ENCODE data around the gene PLXNA2. TPM values are rescaled to one million over a fixed set of nuclear protein-coding genes. Genes with fewer than 3 reads are reported as not detected.

PLXNA2 gene
- total RNA-seq, 2 experiments from 2014 or later = 0.84 to 1.6 TPM

DNA sequence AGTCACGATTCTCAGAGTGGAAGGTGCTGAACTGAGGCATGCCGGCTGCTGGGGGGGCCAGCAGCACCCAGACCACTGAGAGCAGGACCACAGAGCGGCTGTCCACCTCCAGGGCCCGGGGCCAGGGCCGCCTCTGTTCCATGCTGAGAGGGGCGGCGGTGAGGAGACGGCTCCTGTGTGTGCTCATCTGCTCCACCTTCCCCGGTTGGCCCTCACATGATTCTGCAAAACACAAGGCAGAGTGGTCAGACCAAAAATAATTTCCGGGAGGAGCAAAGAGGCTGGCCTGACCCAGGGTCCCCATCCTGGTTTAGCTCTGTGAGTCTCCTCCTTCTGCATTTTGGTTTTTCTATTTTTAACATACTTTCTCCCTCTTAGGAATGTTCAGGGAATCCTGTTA is 26.4 kb downstream of the PLXNA2 start:
- ATAC-seq = no peak
- H3K4me3 Mint-ChIP-seq = no peak overlapping the region
- H3K36me3 Mint-ChIP-seq (ENCODE audit: low read depth) = no peaks in the 10 kb centered on the region
- H3K4me1 Mint-ChIP-seq (ENCODE audit: low read depth) = no peaks in the 10 kb centered on the region
- peaks cover 24% of the 10 kb centered on the region for H3K27me3 Mint-ChIP-seq (ENCODE audit: low read depth)
- no peak for DNase-seq
- CTCF ChIA-PET = interaction anchor here (0.6 kb wide), 1 partner anchor 27 kb away, joined by 3 read pairs; no protein-coding TSS in a partner anchor
- H3K27ac Mint-ChIP-seq = no peak overlapping the region
- no peaks in the 10 kb centered on the region for H3K9me3 Mint-ChIP-seq (ENCODE audit: insufficient read depth)
- POLR2A ChIA-PET = no interaction called here

DNA sequence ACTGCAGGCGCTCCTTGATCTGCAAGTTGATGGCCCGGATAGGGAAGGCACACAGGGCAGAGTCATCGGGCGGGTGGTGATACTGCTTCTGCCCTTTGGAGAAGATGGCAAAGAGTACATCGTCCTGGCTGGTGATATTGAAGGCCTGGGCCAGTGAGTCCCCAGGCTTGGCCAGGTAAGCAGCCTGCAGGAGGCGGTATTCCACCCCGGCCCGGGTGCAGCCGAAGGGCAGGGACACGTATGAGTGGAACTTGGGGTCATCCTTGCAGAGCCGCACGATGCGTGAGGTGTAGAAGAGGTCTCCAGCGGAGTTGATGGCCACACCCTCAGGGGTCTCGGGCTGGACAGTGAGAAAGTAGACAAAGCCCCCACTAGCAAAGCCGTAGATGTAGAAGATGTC is 27.4 kb downstream of the PLXNA2 start:
- Mint-ChIP-seq H3K36me3 (ENCODE audit: low read depth) (no peaks in the 10 kb centered on the region), H3K9me3 (ENCODE audit: insufficient read depth) (no peaks in the 10 kb centered on the region), H3K4me3 (no peak overlapping the region), H3K27me3 (ENCODE audit: low read depth) (peaks cover 21% of the 10 kb centered on the region), H3K27ac (no peak overlapping the region), H3K4me1 (ENCODE audit: low read depth) (no peaks in the 10 kb centered on the region)
- CTCF ChIA-PET = no interaction called here
- ATAC-seq (no peak), DNase-seq (no peak)
- POLR2A ChIA-PET = no interaction called here

- peaks cover 23% of the 10 kb centered on the region for H3K27me3 Mint-ChIP-seq (ENCODE audit: low read depth)
- ChIA-PET CTCF (interaction anchor here (1.7 kb wide), 1 partner anchor 29 kb away, joined by 3 read pairs; no protein-coding TSS in a partner anchor), POLR2A (no interaction called here)
- no peaks in the 10 kb centered on the region for H3K36me3 Mint-ChIP-seq (ENCODE audit: low read depth)
- no peak overlapping the region for H3K4me3 Mint-ChIP-seq
- DNase-seq (no peak), ATAC-seq (no peak)
- H3K4me1 Mint-ChIP-seq (ENCODE audit: low read depth) = no peaks in the 10 kb centered on the region
- H3K9me3 Mint-ChIP-seq (ENCODE audit: insufficient read depth) = no peaks in the 10 kb centered on the region
- no peak overlapping the region for H3K27ac Mint-ChIP-seq
Observed at GRCh38 chr1:208216062-208216461, 28.1 kb downstream of the PLXNA2 start.

DNA sequence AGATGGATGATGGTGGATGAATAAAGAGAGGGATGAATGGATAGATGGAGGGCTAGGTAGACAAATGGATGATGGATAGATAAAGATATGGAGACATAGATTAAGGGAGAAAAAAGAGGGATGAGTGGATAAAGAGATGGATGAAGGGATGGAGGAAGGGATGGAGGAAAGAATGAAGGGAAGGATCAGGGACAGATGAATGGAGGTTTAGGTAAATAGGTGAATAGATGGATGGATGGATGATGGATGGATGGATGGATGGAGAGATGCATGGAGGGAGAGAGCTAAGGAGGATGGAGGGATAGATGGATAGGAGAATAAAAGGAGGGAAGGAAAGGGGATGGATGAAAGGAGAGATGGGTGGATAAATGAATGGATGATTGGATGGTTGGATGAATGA is 28.8 kb downstream of the PLXNA2 start:
- Mint-ChIP-seq H3K27me3 (ENCODE audit: low read depth) (peaks cover 22% of the 10 kb centered on the region), H3K36me3 (ENCODE audit: low read depth) (no peaks in the 10 kb centered on the region), H3K4me3 (no peak overlapping the region), H3K9me3 (ENCODE audit: insufficient read depth) (no peaks in the 10 kb centered on the region), H3K27ac (no peak overlapping the region), H3K4me1 (ENCODE audit: low read depth) (no peaks in the 10 kb centered on the region)
- ATAC-seq = no peak
- CTCF ChIA-PET = interaction anchor here (1.7 kb wide), 1 partner anchor 30 kb away, joined by 3 read pairs; no protein-coding TSS in a partner anchor
- DNase-seq = no peak
- POLR2A ChIA-PET = no interaction called here

GRCh38 chr1:208213786-208214185 is 30.4 kb downstream of the PLXNA2 start:
- ChIA-PET CTCF (interaction anchor here (1.5 kb wide), 1 partner anchor 31 kb away, joined by 5 read pairs; no protein-coding TSS in a partner anchor), POLR2A (no interaction called here)
- ATAC-seq = no peak
- Mint-ChIP-seq H3K4me1 (ENCODE audit: low read depth) (no peaks in the 10 kb centered on the region), H3K36me3 (ENCODE audit: low read depth) (no peaks in the 10 kb centered on the region), H3K27me3 (ENCODE audit: low read depth) (peaks cover 22% of the 10 kb centered on the region), H3K9me3 (ENCODE audit: insufficient read depth) (no peaks in the 10 kb centered on the region), H3K27ac (no peak overlapping the region), H3K4me3 (no peak overlapping the region)
- DNase-seq = no peak

DNA sequence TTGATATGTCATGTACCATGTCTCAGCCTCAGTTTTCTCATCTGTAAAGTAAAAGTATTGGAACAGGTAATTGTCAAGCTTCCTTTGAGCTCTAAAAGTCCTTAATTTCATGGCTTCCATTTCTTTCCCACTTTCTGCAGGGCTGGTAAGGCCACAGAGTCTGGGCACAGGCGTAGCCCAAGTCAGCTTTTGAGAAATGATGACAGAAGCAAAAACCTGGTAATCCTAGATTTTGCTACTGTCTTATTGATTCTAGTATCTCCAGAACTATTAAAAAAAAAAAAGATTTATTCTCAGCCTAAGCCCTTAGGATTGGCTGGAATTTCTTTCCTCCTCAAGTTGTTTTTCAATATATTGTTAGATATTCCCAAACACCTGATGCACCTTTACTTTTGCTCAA is 31.3 kb downstream of the PLXNA2 start:
- ChIA-PET POLR2A (interaction anchor here (0.7 kb wide), 1 partner anchor 317 kb away, joined by 3 read pairs; no protein-coding TSS in a partner anchor), CTCF (no interaction called here)
- H3K9me3 Mint-ChIP-seq (ENCODE audit: insufficient read depth) = no peaks in the 10 kb centered on the region
- H3K4me1 Mint-ChIP-seq (ENCODE audit: low read depth) = no peaks in the 10 kb centered on the region
- H3K27me3 Mint-ChIP-seq (ENCODE audit: low read depth) = peaks cover 26% of the 10 kb centered on the region
- DNase-seq (no peak), ATAC-seq (no peak)
- H3K27ac Mint-ChIP-seq = no peak overlapping the region
- no peak overlapping the region for H3K4me3 Mint-ChIP-seq
- H3K36me3 Mint-ChIP-seq (ENCODE audit: low read depth) = no peaks in the 10 kb centered on the region

GRCh38 chr1:208211921-208212843 is 32.0 kb downstream of the PLXNA2 start:
- DNase-seq (no peak), ATAC-seq (no peak)
- Mint-ChIP-seq H3K4me1 (ENCODE audit: low read depth) (no peaks in the 10 kb centered on the region), H3K27me3 (ENCODE audit: low read depth) (peaks cover 26% of the 10 kb centered on the region), H3K9me3 (ENCODE audit: insufficient read depth) (no peaks in the 10 kb centered on the region), H3K27ac (no peak overlapping the region), H3K4me3 (no peak overlapping the region), H3K36me3 (ENCODE audit: low read depth) (no peaks in the 10 kb centered on the region)
- ChIA-PET POLR2A (no interaction called here), CTCF (no interaction called here)

DNA sequence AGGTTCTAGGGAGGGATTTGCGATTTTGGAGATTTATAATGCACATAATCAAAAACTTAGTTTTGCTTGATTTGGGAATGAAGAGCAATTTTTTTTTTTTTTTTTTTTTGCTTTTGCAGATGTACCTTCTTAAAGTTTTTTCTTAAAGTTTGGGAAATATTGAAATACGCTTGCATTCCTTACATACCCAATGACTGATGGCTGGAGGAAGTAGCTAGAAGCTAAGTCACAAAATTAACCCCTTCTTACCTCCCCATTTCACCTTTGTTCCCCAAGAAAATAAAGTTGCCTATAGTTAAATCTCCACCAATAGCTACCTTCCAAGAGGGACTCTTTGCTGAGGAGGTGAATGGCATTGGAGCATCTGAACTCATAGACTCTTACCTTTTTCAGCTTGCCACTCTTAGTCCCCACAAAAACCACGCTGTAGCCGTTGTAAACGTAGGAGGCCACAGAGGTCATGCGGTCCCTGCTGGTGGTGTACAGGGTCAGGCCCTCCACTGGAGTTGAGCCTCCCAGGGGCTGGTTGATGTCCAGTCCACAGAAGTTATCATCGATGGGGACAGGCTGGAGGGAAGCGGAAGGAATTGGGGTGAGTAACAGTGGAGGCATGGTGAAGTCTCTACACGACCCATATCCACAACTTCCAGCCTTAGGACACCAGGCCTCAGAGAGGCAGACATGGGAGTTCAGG is 34.1 kb downstream of the PLXNA2 start:
- ChIA-PET POLR2A (no interaction called here), CTCF (interaction anchor here (0.8 kb wide), 1 partner anchor 48 kb away, joined by 3 read pairs; no protein-coding TSS in a partner anchor)
- no peaks in the 10 kb centered on the region for H3K36me3 Mint-ChIP-seq (ENCODE audit: low read depth)
- H3K27ac Mint-ChIP-seq = no peak overlapping the region
- H3K9me3 Mint-ChIP-seq (ENCODE audit: insufficient read depth) = no peaks in the 10 kb centered on the region
- peaks cover 15% of the 10 kb centered on the region for H3K27me3 Mint-ChIP-seq (ENCODE audit: low read depth)
- DNase-seq (no peak), ATAC-seq (no peak)
- no peaks in the 10 kb centered on the region for H3K4me1 Mint-ChIP-seq (ENCODE audit: low read depth)
- H3K4me3 Mint-ChIP-seq = no peak overlapping the region

GRCh38 chr1:208209286-208209685 is 34.9 kb downstream of the PLXNA2 start:
- Mint-ChIP-seq H3K4me1 (ENCODE audit: low read depth) (no peaks in the 10 kb centered on the region), H3K27me3 (ENCODE audit: low read depth) (peaks cover 15% of the 10 kb centered on the region), H3K36me3 (ENCODE audit: low read depth) (no peaks in the 10 kb centered on the region), H3K4me3 (no peak overlapping the region), H3K27ac (no peak overlapping the region), H3K9me3 (ENCODE audit: insufficient read depth) (no peaks in the 10 kb centered on the region)
- ChIA-PET POLR2A (no interaction called here), CTCF (interaction anchor here (0.8 kb wide), 1 partner anchor 47 kb away, joined by 3 read pairs; no protein-coding TSS in a partner anchor)
- DNase-seq (no peak), ATAC-seq (no peak)

- no peaks in the 10 kb centered on the region for H3K9me3 Mint-ChIP-seq (ENCODE audit: insufficient read depth)
- CTCF ChIA-PET = interaction anchor here (1.6 kb wide), 1 partner anchor 46 kb away, joined by 3 read pairs; no protein-coding TSS in a partner anchor
- ATAC-seq (no peak), DNase-seq (no peak)
- no peak overlapping the region for H3K27ac Mint-ChIP-seq
- H3K27me3 Mint-ChIP-seq (ENCODE audit: low read depth) = peaks cover 10% of the 10 kb centered on the region
- no peak overlapping the region for H3K4me3 Mint-ChIP-seq
- POLR2A ChIA-PET = no interaction called here
- no peaks in the 10 kb centered on the region for H3K4me1 Mint-ChIP-seq (ENCODE audit: low read depth)
- no peaks in the 10 kb centered on the region for H3K36me3 Mint-ChIP-seq (ENCODE audit: low read depth)
Observed at GRCh38 chr1:208208132-208208487, 36.1 kb downstream of the PLXNA2 start.

DNA sequence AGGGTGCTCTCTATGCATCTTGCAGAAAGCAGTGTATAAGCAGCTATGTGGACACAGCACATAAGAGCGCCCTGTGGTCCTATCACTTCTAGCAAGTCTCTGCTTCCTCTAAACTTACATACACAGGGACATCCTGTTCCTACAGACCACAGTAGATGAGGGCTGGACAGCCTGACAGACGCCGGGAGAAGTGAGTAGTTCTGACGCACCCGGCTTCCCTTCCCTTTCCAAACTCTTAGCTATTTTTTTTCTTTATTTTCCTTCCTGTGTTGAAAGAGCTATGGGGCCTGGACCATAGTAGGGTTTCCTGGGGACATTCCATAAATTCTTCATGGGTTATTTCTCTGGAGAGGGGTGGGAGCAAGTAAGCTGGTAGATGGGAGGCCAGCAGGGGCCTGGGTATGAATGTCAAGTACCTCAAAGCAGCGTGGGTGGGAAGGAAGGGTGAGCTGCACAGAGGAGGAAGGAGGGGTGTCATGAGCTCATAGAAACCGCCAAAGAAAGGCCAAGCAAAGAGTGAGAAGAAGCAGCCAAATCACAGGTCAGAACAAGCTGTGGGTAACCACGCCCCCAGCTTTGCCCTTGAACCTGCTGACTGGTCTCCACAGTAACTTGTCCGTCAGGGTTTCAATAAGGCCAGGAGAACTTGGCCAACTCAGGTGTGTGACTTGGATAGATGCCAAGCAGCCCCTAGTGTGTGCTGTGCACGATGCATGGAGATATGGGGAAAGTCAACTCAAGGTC is 36.6 kb downstream of the PLXNA2 start:
- CTCF ChIA-PET = interaction anchor here (1.0 to 1.6 kb wide), 2 partner anchors 37 to 45 kb away, joined by 3 read pairs; partner anchors contain the start of gene PLXNA2

More for the DNA sequence above, 36.6 kb downstream of the PLXNA2 start:
- Mint-ChIP-seq H3K9me3 (ENCODE audit: insufficient read depth) (no peaks in the 10 kb centered on the region), H3K27ac (no peak overlapping the region), H3K4me3 (no peak overlapping the region), H3K4me1 (ENCODE audit: low read depth) (no peaks in the 10 kb centered on the region), H3K27me3 (ENCODE audit: low read depth) (peaks cover 10% of the 10 kb centered on the region), H3K36me3 (ENCODE audit: low read depth) (no peaks in the 10 kb centered on the region)
- ATAC-seq (no peak), DNase-seq (no peak)
- POLR2A ChIA-PET = no interaction called here
